ENCODE data around the gene ADAMTS2. TPM values are rescaled to one million over a fixed set of nuclear protein-coding genes. Genes with fewer than 3 reads are reported as not detected.

ADAMTS2 gene
- total and polyA plus RNA-seq, 2 donors (not counting 3 experiments of a cell fraction or from before 2014, with no cell fraction given) = not detected

DNA sequence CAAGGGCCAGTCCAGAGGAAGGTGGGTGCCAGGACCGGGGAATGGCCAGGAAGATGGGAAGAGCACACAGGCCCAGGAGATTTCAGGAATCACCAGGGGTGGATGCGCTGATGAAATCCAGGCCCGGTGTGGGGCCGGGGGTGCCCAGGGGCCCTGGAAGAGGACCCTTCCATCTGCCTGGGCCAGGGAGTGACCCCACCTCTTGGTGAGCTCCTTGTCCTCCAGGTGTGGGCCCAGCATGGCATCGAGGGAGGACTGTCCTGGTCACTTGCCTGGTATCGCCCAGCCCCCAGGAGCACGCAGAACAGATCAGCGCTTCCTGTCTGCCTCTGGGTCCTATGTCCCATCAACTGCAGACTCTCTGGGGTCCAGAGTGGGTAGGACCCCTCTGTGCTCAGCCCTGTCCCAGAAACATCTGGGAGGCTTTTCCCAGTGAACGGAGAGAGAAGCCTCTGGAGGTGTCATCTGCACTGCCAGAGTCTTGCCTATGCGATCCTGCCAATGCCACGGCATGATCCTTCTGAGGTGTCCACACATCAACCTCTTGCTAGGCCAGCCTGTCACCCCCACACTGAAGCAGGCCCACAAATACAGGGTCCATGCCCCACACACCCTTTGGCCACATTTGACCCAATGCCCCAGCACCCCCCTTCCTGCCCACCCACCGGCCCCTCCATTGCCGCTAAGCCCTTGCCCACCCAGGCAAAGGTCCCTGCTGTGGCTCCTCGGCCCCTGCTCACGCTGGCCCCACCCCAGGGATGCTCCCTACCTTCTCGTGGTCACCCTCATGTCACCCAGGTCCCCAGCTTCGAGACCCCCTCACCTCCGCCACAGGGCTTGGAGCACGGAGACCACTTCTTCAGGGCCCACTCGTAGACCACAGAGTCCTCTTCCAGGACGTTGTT lies 217.9 kb downstream of the ADAMTS2 start:
- no peak for FAIRE-seq
- POLR2A ChIA-PET = no interaction called here
- no peak overlapping the region for H3K9ac ChIP-seq (replicated peaks; ENCODE audit: extremely low read depth, insufficient read depth, low read length)

DNA sequence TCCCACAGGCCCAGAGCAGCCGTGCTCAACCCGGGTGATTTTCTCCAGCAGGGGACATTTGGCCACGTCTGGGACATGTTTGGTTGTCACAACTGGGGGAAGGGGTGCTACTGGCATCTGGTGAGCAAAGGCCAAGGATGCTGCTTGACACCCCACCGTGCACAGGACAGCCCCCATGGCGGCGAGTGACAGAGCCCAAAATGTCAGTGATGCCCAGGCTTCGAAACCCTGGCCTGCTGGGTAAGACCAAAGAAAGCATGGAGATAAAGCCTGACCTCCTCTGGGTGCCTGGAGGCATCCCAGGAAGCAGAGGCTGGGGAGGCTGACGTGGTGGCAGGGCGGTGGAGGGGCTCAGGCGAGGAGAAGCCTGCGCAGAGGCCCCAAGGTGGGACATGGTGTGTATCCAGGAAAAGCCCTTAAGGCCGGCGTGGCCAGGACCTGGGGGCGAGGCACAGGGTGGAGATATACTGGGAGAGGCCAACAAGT lies 218.7 kb downstream of the ADAMTS2 start:
- Histone ChIP-seq H3K27me3 (ENCODE audit: control insufficient read depth in 2 of 2, insufficient read depth in 2 of 2, low read length in 2 of 2) (no peaks in the 10 kb centered on the region), H3K4me1 (ENCODE audit: control insufficient read depth, extremely low read depth, insufficient read depth, low read length) (no peaks in the 10 kb centered on the region), H2AFZ (ENCODE audit: low read depth, low read length) (no peak overlapping the region), H3K36me3 (ENCODE audit: control insufficient read depth in 2 of 2, extremely low read depth in 1 of 2, insufficient read depth in 2 of 2, low read length in 2 of 2) (no peaks in the 10 kb centered on the region), H4K20me1 (replicated peaks; ENCODE audit: control insufficient read depth, extremely low read depth, insufficient read depth, low read length) (no peaks in the 10 kb centered on the region), H3K27ac (ENCODE audit: insufficient read depth, low read depth, low read length) (no peak overlapping the region), H3K4me2 (ENCODE audit: insufficient read depth, low read length) (no peak overlapping the region), H3K9ac (replicated peaks; ENCODE audit: extremely low read depth, insufficient read depth, low read length) (no peak overlapping the region), H3K4me3 (replicated peaks in 1 of 3; ENCODE audit: insufficient read depth in 1 of 3, low read depth in 1 of 3, low read length in 3 of 3) (no peak overlapping the region), H3K9me1 (replicated peaks; ENCODE audit: control insufficient read depth, extremely low read depth, insufficient read depth, low read length) (no peaks in the 10 kb centered on the region), H3K79me2 (ENCODE audit: control insufficient read depth, insufficient read depth, low read length) (no peaks in the 10 kb centered on the region), H3K9me3 (replicated peaks; ENCODE audit: control insufficient read depth, insufficient read depth, low read length) (peaks cover 2% of the 10 kb centered on the region)
- ChIA-PET CTCF (no interaction called here), POLR2A (no interaction called here)
- intact Hi-C loops (cut with micrococcal nuclease) (no loop called here), dilution Hi-C loops (cut with MboI; ENCODE audit: extremely low pct_ligation_motif_present, low sequenced_read_pairs) (no loop called here)
- BruUV-seq (replicated peaks) = no TSS peak
- FAIRE-seq (no peak), DNase-seq (ENCODE audit: low read depth, low spot score) (no peak)
- no peak for TF ChIP-seq FOS (IDR thresholded peaks at IDR 0.05; ENCODE audit: borderline replicate concordance, insufficient read depth, low read length)
- no peak for TF ChIP-seq MYC (IDR thresholded peaks at IDR 0.05; ENCODE audit: low read depth, low read length)
- TF ChIP-seq, protein P1, sequence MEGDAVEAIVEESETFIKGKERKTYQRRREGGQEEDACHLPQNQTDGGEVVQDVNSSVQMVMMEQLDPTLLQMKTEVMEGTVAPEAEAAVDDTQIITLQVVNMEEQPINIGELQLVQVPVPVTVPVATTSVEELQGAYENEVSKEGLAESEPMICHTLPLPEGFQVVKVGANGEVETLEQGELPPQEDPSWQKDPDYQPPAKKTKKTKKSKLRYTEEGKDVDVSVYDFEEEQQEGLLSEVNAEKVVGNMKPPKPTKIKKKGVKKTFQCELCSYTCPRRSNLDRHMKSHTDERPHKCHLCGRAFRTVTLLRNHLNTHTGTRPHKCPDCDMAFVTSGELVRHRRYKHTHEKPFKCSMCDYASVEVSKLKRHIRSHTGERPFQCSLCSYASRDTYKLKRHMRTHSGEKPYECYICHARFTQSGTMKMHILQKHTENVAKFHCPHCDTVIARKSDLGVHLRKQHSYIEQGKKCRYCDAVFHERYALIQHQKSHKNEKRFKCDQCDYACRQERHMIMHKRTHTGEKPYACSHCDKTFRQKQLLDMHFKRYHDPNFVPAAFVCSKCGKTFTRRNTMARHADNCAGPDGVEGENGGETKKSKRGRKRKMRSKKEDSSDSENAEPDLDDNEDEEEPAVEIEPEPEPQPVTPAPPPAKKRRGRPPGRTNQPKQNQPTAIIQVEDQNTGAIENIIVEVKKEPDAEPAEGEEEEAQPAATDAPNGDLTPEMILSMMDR (IDR thresholded peaks at IDR 0.05; ENCODE audit: extremely low read depth in 1 of 2, insufficient read depth in 1 of 2, low read depth in 1 of 2, low read length in 2 of 2) = no peak
- TF ChIP-seq, protein P2, sequence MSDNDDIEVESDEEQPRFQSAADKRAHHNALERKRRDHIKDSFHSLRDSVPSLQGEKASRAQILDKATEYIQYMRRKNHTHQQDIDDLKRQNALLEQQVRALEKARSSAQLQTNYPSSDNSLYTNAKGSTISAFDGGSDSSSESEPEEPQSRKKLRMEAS (IDR thresholded peaks at IDR 0.05; ENCODE audit: insufficient read depth, insufficient read length) = no peak
- TF ChIP-seq POLR2A (IDR thresholded peaks at IDR 0.05; ENCODE audit: low read depth, low read length) = no peak
- no peak for TF ChIP-seq JUN (IDR thresholded peaks at IDR 0.05; ENCODE audit: borderline replicate concordance, insufficient read depth, insufficient read length, low read depth)
- TF ChIP-seq POLR2AphosphoS5 (IDR thresholded peaks at IDR 0.05; ENCODE audit: insufficient read depth, low read depth, low read length) = no peak
- no peak for TF ChIP-seq EZH2 (IDR thresholded peaks at IDR 0.05; ENCODE audit: borderline replicate concordance, low read depth, low read length, severe bottlenecking)
- TF ChIP-seq GATA2 (IDR thresholded peaks at IDR 0.05; ENCODE audit: insufficient read depth, insufficient read length, low read depth, low read length) = no peak

More for the DNA sequence above, 217.9 kb downstream of the ADAMTS2 start:
- no peak overlapping the region for H2AFZ ChIP-seq (ENCODE audit: low read depth, low read length)
- H3K4me1 ChIP-seq (ENCODE audit: control insufficient read depth, extremely low read depth, insufficient read depth, low read length) = no peaks in the 10 kb centered on the region
- intact Hi-C loops (cut with micrococcal nuclease) = no loop called here
- H3K9me1 ChIP-seq (replicated peaks; ENCODE audit: control insufficient read depth, extremely low read depth, insufficient read depth, low read length) = no peaks in the 10 kb centered on the region
- no peak overlapping the region for H3K27ac ChIP-seq (ENCODE audit: insufficient read depth, low read depth, low read length)
- BruUV-seq (replicated peaks) = no TSS peak
- no peaks in the 10 kb centered on the region for H3K79me2 ChIP-seq (ENCODE audit: control insufficient read depth, insufficient read depth, low read length)
- dilution Hi-C loops (cut with MboI; ENCODE audit: extremely low pct_ligation_motif_present, low sequenced_read_pairs) = no loop called here
- H3K4me3 ChIP-seq (replicated peaks in 1 of 3; ENCODE audit: insufficient read depth in 1 of 3, low read depth in 1 of 3, low read length in 3 of 3) = no peak overlapping the region
- no peaks in the 10 kb centered on the region for H3K27me3 ChIP-seq (ENCODE audit: control insufficient read depth in 2 of 2, insufficient read depth in 2 of 2, low read length in 2 of 2)
- H3K36me3 ChIP-seq (ENCODE audit: control insufficient read depth in 2 of 2, extremely low read depth in 1 of 2, insufficient read depth in 2 of 2, low read length in 2 of 2) = no peaks in the 10 kb centered on the region
- H4K20me1 ChIP-seq (replicated peaks; ENCODE audit: control insufficient read depth, extremely low read depth, insufficient read depth, low read length) = no peaks in the 10 kb centered on the region
- TF ChIP-seq POLR2AphosphoS5 (IDR thresholded peaks at IDR 0.05; ENCODE audit: insufficient read depth, low read depth, low read length) (no peak), EZH2 (IDR thresholded peaks at IDR 0.05; ENCODE audit: borderline replicate concordance, low read depth, low read length, severe bottlenecking) (no peak), FOS (IDR thresholded peaks at IDR 0.05; ENCODE audit: borderline replicate concordance, insufficient read depth, low read length) (no peak), POLR2A (IDR thresholded peaks at IDR 0.05; ENCODE audit: low read depth, low read length) (no peak), JUN (IDR thresholded peaks at IDR 0.05; ENCODE audit: borderline replicate concordance, insufficient read depth, insufficient read length, low read depth) (no peak)
- peaks cover 2% of the 10 kb centered on the region for H3K9me3 ChIP-seq (replicated peaks; ENCODE audit: control insufficient read depth, insufficient read depth, low read length)
- CTCF ChIA-PET = no interaction called here
- no peak overlapping the region for H3K4me2 ChIP-seq (ENCODE audit: insufficient read depth, low read length)
- DNase-seq (ENCODE audit: low read depth, low spot score) = no peak
